Activated T-helper 9 cell treated with anti-CD3 and anti-CD28 coated beads, Interleukin-2, amount 50 U/mL, for 16 hours (primary cell): ENCODE results near the gene KCP.

Experiments used
- DNase-seq: peaks from one replicate; pipeline ENCODE4 v3.0.0-alpha.2; 2020; ENCODE audit warnings: low read depth

KCP gene

GRCh38 chr7:128841171-128841690 lies 69.3 kb downstream of the KCP start:
- DNase-seq, result no peak

GRCh38 chr7:128840326-128841170 lies 70.0 kb downstream of the KCP start:
- DNase-seq, result no peak

GRCh38 chr7:128839751-128840177 lies 70.7 kb downstream of the KCP start:
- DNase-seq, result no peak

GRCh38 chr7:128838981-128839731 lies 71.4 kb downstream of the KCP start:
- no peak for DNase-seq

- no peak for DNase-seq
These were observed 72.3 kb downstream of the KCP start for GRCh38 chr7:128838109-128838779.

- no peak for DNase-seq
These were observed 73.0 kb downstream of the KCP start for GRCh38 chr7:128837521-128837921.

GRCh38 chr7:128836729-128837348 lies 73.7 kb downstream of the KCP start:
- no peak for DNase-seq

- DNase-seq, result no peak
These were observed 74.5 kb downstream of the KCP start for GRCh38 chr7:128835790-128836641.

GRCh38 chr7:128835231-128835751 lies 75.2 kb downstream of the KCP start:
- no peak for DNase-seq

- DNase-seq, result no peak
These were observed 76.6 kb downstream of the KCP start for GRCh38 chr7:128833946-128834325.

- DNase-seq, result no peak
These were observed 77.2 kb downstream of the KCP start for GRCh38 chr7:128833148-128833945.

- DNase-seq, result no peak
These were observed 77.7 kb downstream of the KCP start for GRCh38 chr7:128832880-128833147.

- DNase-seq, result no peak
These were observed 78.3 kb downstream of the KCP start for GRCh38 chr7:128831994-128832879.

- DNase-seq, result no peak
These were observed 79.1 kb downstream of the KCP start for GRCh38 chr7:128831178-128831993.

- no peak for DNase-seq
These were observed 80.0 kb downstream of the KCP start, which contains the start of gene FLNC for GRCh38 chr7:128830231-128831177. Gene FLNC (plus strand): TSS chr7:128830406. CDS start chr7:128830638, 232 bp downstream.

GRCh38 chr7:128829391-128830166 lies 80.9 kb downstream of the KCP start:
- no peak for DNase-seq
